Stimulated activated naive CD8-positive, alpha-beta T cell treated with anti-CD3 and anti-CD28 coated beads, Interleukin-15, Interleukin-2, amounts not matched to agents 100 U/mL and 50 U/mL, for 24 hours (primary cell): ENCODE measurements around the gene HOXB7.

Source experiments
- ATAC-seq: fragments of 150-1000 bp; cut with Tn5 transposase; one replicate; pipeline ENCODE4 v1.10.0; 2021
- DNase-seq: peaks from one replicate; pipeline ENCODE4 v3.0.0; 2021

The HOXB7 gene

GRCh38 chr17:48623583-48623982, 12.8 kb upstream of the HOXB7 start:
- no peak for DNase-seq
- ATAC-seq = no peak

- DNase-seq (no peak), ATAC-seq (no peak)
Observed at GRCh38 chr17:48622857-48623256, 12.0 kb upstream of the HOXB7 start.

GRCh38 chr17:48621410-48622392, 10.9 kb upstream of the HOXB7 start:
- ATAC-seq (no peak), DNase-seq (no peak)

GRCh38 chr17:48620461-48621139, 9.8 kb upstream of the HOXB7 start:
- ATAC-seq (no peak), DNase-seq (no peak)

GRCh38 chr17:48619826-48620449, 9.1 kb upstream of the HOXB7 start:
- no peak for ATAC-seq
- no peak for DNase-seq

GRCh38 chr17:48618256-48618896, 7.6 kb upstream of the HOXB7 start:
- ATAC-seq (peak; percentile 42), DNase-seq (peak; percentile 90)

- DNase-seq (no peak), ATAC-seq (no peak)
Observed at GRCh38 chr17:48617471-48618255, 6.8 kb upstream of the HOXB7 start.

- DNase-seq = no peak
- no peak for ATAC-seq
Observed at GRCh38 chr17:48616717-48617470, 6.1 kb upstream of the HOXB7 start.

GRCh38 chr17:48615963-48616716, 5.3 kb upstream of the HOXB7 start:
- ATAC-seq = no peak
- no peak for DNase-seq

GRCh38 chr17:48615047-48615962, 4.5 kb upstream of the HOXB7 start, which contains the start of gene HOXB8:
Gene HOXB8, minus strand, starts transcription at chr17:48615292. Its CDS starts 588 bp downstream, at chr17:48614704.
- no peak for ATAC-seq
- DNase-seq = no peak

GRCh38 chr17:48613862-48614694, 3.3 kb upstream of the HOXB7 start:
- no peak for ATAC-seq
- DNase-seq = peak; percentile 30

- DNase-seq = peak; percentile 53
- ATAC-seq = peak; percentile 53
Observed at GRCh38 chr17:48612854-48613691, 2.3 kb upstream of the HOXB7 start.

- no peak for DNase-seq
- no peak for ATAC-seq
Observed at GRCh38 chr17:48612456-48612853, 1.6 kb upstream of the HOXB7 start.

- DNase-seq (peak; percentile 31), ATAC-seq (no peak)
Observed at GRCh38 chr17:48611681-48612455, 1.1 kb upstream of the HOXB7 start.

GRCh38 chr17:48611213-48611612, 396 bp upstream of the HOXB7 start:
- ATAC-seq (no peak), DNase-seq (no peak)

- DNase-seq (no peak), ATAC-seq (no peak)
Observed at GRCh38 chr17:48609759-48610281, 997 bp downstream of the HOXB7 start.
